ENCODE results near the gene C20orf96. TPM values are rescaled to one million over a fixed set of nuclear protein-coding genes. Genes with fewer than 3 reads are reported as not detected.
A peak's percentile ranks its signal among the peaks of the same experiment; 100 is the strongest.

C20orf96 gene
- total and polyA plus RNA-seq, 2 donors (not counting 1 experiment from before 2014, with no cell fraction given) = 4.7 to 7.5 TPM

DNA sequence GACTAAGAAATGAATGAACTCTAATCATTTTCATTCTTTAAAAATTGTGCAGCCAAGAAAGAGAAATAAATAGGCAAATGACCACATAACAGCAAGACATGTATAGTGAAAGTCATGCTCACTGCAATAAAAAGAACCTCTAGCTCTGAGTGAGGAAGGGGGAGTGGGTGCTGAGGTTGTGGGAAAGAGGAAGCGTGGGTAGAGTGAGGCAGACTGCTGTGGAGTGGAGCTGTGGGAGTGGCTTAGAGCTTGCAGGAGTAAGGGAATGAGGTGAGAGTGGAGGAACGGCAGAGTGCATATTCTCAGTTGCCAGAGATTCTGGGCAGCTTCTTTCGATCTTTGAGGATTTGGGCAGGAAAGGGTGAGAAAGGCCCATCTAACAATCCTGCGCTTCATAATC lies 53.1 kb downstream of the C20orf96 start:
- TF ChIP-seq EZH2 (IDR thresholded peaks at IDR 0.05; ENCODE audit: borderline replicate concordance, insufficient read depth, low read depth, low read length, poor library complexity, severe bottlenecking) = no peak
- TF ChIP-seq, protein P1, sequence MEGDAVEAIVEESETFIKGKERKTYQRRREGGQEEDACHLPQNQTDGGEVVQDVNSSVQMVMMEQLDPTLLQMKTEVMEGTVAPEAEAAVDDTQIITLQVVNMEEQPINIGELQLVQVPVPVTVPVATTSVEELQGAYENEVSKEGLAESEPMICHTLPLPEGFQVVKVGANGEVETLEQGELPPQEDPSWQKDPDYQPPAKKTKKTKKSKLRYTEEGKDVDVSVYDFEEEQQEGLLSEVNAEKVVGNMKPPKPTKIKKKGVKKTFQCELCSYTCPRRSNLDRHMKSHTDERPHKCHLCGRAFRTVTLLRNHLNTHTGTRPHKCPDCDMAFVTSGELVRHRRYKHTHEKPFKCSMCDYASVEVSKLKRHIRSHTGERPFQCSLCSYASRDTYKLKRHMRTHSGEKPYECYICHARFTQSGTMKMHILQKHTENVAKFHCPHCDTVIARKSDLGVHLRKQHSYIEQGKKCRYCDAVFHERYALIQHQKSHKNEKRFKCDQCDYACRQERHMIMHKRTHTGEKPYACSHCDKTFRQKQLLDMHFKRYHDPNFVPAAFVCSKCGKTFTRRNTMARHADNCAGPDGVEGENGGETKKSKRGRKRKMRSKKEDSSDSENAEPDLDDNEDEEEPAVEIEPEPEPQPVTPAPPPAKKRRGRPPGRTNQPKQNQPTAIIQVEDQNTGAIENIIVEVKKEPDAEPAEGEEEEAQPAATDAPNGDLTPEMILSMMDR (IDR thresholded peaks at IDR 0.05) = no peak
- H3K27me3 Mint-ChIP-seq = peaks cover 17% of the 10 kb centered on the region
- Histone ChIP-seq H3K4me1 (ENCODE audit: control insufficient read depth in 2 of 2, insufficient read depth in 2 of 2, low read length in 2 of 2) (peaks cover 15 to 16% of the 10 kb centered on the region in 2 donors), H3K4me2 (replicated peaks; ENCODE audit: low read depth, low read length, poor library complexity, severe bottlenecking) (peak overlapping the region; percentile 73), H3K79me2 (ENCODE audit: control insufficient read depth, insufficient read depth, low read length) (no peaks in the 10 kb centered on the region), H3K27ac (ENCODE audit: low read length in 2 of 2) (peak overlapping the region; percentile 62 to 67), H3K9me3 (ENCODE audit: control extremely low read depth in 1 of 3, control insufficient read depth in 2 of 3, insufficient read depth in 1 of 3, low read length in 2 of 3) (no peaks in the 10 kb centered on the region), H3K27me3 (replicated peaks in 1 of 4; ENCODE audit: control extremely low read depth in 1 of 4, control insufficient read depth in 3 of 4, insufficient read depth in 4 of 4, low read length in 3 of 4) (no peaks in the 10 kb centered on the region), H3K36me3 (replicated peaks in 1 of 2; ENCODE audit: control extremely low read depth in 1 of 2, control insufficient read depth in 1 of 2, extremely low read depth in 1 of 2, insufficient read depth in 2 of 2, low read length in 1 of 2) (no peaks in the 10 kb centered on the region), H3K4me3 (ENCODE audit: control extremely low read depth in 1 of 5, extremely low read depth in 1 of 5, insufficient read depth in 1 of 5, low read depth in 2 of 5, low read length in 4 of 5) (peak overlapping the region; percentile 3 to 62 (median 46)), H2AFZ (ENCODE audit: insufficient read depth, low read depth, low read length, poor library complexity, severe bottlenecking) (peak overlapping the region; percentile 77), H3K9ac (ENCODE audit: low read length) (peak overlapping the region; percentile 55), H4K20me1 (ENCODE audit: control insufficient read depth, insufficient read depth, low read length, poor library complexity, severe bottlenecking) (no peaks in the 10 kb centered on the region)
- H3K9me3 Mint-ChIP-seq (ENCODE audit: insufficient read depth) = no peaks in the 10 kb centered on the region
- CTCF ChIA-PET = interaction anchor here (1.3 to 1.8 kb wide), 4 partner anchors 25 to 93 kb away, joined by 4 to 8 read pairs (median 6); no protein-coding TSS in a partner anchor
- H3K4me1 Mint-ChIP-seq = peaks cover 25% of the 10 kb centered on the region
- peak overlapping the region; percentile 90 for H3K27ac Mint-ChIP-seq
- ATAC-seq (ENCODE audit: low read depth) (peak; percentile 80), DNase-seq (peak; percentile 46)
- POLR2A ChIA-PET = interaction anchor here (1.2 kb wide), 1 partner anchor 60 kb away, joined by 3 read pairs; the partner anchor contains the start of gene ZCCHC3
- peak overlapping the region; percentile 83 for H3K4me3 Mint-ChIP-seq
- intact Hi-C loops (cut with micrococcal nuclease) = no loop called here
- WGBS (ENCODE audit: insufficient coverage) = 0% methylated on average over 2 of the region's 4 CpGs

DNA sequence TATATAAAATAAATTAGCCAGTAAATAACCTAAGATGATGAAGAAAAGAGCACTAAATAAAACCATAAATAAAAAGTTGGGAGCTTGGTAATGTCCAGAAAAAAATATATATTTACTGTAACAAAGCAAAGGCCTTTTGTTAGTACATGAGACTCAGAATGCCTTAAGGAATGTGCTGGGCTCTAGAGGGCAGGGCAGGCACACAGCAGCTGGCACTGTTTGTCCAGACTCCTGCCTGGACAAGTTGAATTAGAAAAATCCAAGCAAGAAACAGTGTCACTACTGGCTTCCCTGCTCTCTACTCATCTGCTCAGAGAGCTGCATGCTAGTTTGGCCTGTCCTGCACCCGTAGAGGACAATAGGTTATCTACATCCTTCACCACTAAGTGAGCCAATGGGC lies 54.7 kb downstream of the C20orf96 start:
- ChIA-PET CTCF (interaction anchor here (0.9 kb wide), 1 partner anchor 95 kb away, joined by 3 read pairs; no protein-coding TSS in a partner anchor), POLR2A (no interaction called here)
- no peaks in the 10 kb centered on the region for H3K9me3 Mint-ChIP-seq (ENCODE audit: insufficient read depth)
- no peak for DNase-seq
- H3K27ac Mint-ChIP-seq = no peak overlapping the region
- Histone ChIP-seq H3K9ac (ENCODE audit: low read length) (no peak overlapping the region), H4K20me1 (ENCODE audit: control insufficient read depth, insufficient read depth, low read length, poor library complexity, severe bottlenecking) (no peaks in the 10 kb centered on the region), H3K4me3 (ENCODE audit: control extremely low read depth in 1 of 5, extremely low read depth in 1 of 5, insufficient read depth in 1 of 5, low read depth in 2 of 5, low read length in 4 of 5) (no peak overlapping the region), H3K4me1 (ENCODE audit: control insufficient read depth in 2 of 2, insufficient read depth in 2 of 2, low read length in 2 of 2) (peaks cover 15 to 16% of the 10 kb centered on the region in 2 donors), H3K79me2 (ENCODE audit: control insufficient read depth, insufficient read depth, low read length) (no peaks in the 10 kb centered on the region), H3K27me3 (replicated peaks in 1 of 4; ENCODE audit: control extremely low read depth in 1 of 4, control insufficient read depth in 3 of 4, insufficient read depth in 4 of 4, low read length in 3 of 4) (no peaks in the 10 kb centered on the region), H3K4me2 (replicated peaks; ENCODE audit: low read depth, low read length, poor library complexity, severe bottlenecking) (no peak overlapping the region), H3K9me3 (ENCODE audit: control extremely low read depth in 1 of 3, control insufficient read depth in 2 of 3, insufficient read depth in 1 of 3, low read length in 2 of 3) (no peaks in the 10 kb centered on the region), H2AFZ (ENCODE audit: insufficient read depth, low read depth, low read length, poor library complexity, severe bottlenecking) (no peak overlapping the region), H3K36me3 (replicated peaks in 1 of 2; ENCODE audit: control extremely low read depth in 1 of 2, control insufficient read depth in 1 of 2, extremely low read depth in 1 of 2, insufficient read depth in 2 of 2, low read length in 1 of 2) (no peaks in the 10 kb centered on the region), H3K27ac (ENCODE audit: low read length in 2 of 2) (no peak overlapping the region)
- intact Hi-C loops (cut with micrococcal nuclease) = no loop called here
- no peak for ATAC-seq (ENCODE audit: low read depth)
- no peak for TF ChIP-seq EZH2 (IDR thresholded peaks at IDR 0.05; ENCODE audit: borderline replicate concordance, insufficient read depth, low read depth, low read length, poor library complexity, severe bottlenecking)
- TF ChIP-seq, protein P1 (IDR thresholded peaks at IDR 0.05) = no peak
- no peak overlapping the region for H3K4me3 Mint-ChIP-seq
- H3K4me1 Mint-ChIP-seq = peaks cover 25% of the 10 kb centered on the region
- WGBS (ENCODE audit: insufficient coverage) = 100% methylated on average over 1 of the region's 1 CpG
- H3K27me3 Mint-ChIP-seq = peaks cover 11% of the 10 kb centered on the region
